Inflammatory macrophage treated with lipopolysaccharide for 1 hour (primary cell): ENCODE measurements around the gene OLFM1.

ENCODE experiments used
- DNase-seq, 2 donors: peaks; one replicate each; pipeline ENCODE4 v3.0.0-alpha.2; 2020 to 2022

Gene OLFM1

DNA sequence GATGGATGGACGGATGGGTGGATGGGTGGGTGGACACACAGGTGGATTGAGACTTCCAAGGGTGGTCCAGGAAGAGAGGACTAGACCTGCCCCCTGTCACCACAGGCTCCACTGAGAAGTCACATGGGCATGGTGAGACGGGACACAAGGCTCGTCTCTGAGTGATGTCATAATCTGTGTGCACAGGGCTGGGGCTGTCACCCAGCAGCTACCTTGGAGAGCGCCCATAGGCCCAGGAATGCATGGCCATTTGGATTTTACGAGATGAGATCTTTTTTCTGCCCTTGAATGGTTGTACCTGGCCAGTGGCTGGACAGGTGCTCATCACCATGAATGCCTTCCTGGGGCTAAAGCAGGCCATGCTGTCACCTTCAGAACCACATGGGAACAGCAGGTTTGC is 3.1 kb downstream of the OLFM1 start:
- DNase-seq, result no peak

- no peak for DNase-seq
These were observed 4.1 kb downstream of the OLFM1 start for GRCh38 chr9:135091545-135091944.

DNA sequence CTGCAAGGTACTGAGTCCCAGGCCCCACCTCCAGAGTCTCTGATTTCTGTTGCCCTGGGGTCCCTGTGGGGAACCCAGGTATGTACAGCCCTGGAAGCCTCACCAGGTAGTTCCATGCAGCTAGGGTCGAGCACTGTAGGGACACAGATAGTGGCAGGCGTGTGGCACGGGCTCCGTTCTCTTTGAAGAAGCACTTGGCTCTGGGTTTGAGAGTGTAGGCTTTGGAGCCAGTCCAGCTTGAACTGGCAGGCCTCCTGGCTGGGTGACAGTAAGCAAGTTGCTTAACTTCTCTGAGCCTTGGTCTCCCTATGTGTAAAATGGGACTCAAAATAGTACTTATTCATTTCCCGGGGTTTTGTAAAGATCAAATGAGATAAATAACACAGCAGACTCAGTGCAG is 5.6 kb downstream of the OLFM1 start:
- no peak for DNase-seq

DNA sequence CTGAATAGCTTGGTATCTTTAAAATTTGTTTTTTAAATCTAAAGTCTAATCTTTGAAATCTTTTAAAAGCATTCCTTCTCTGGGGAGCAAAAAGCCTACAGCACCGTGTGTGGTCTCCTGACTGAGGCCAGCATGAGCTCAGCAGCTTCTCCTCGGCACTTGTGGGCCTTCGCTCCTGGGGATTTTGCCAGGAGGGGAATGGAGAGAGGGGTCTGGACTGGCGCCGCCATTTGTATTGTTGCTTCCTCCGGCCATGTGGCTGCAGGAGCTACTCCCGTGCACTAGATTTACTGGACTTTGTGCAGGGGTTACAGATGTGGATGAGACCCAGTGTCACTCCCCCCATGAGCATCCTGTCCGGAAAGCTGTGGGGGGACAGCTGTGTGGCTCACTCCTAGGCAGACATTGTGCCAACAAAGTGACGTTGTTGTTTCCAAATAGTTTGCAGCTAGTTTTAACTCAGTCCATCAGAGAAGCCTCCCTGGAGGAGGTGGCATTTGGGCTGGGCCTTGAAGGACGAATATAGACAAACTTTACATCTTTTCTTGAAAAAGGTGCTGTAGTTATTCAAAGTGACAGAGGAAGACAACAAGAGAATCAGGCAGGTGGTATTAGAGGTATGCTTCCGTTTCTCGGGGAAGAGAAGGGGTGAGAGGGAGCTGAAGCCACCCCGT is 6.6 kb downstream of the OLFM1 start:
- no peak for DNase-seq

- no peak for DNase-seq
These were observed 8.3 kb downstream of the OLFM1 start for GRCh38 chr9:135095470-135096407.

DNA sequence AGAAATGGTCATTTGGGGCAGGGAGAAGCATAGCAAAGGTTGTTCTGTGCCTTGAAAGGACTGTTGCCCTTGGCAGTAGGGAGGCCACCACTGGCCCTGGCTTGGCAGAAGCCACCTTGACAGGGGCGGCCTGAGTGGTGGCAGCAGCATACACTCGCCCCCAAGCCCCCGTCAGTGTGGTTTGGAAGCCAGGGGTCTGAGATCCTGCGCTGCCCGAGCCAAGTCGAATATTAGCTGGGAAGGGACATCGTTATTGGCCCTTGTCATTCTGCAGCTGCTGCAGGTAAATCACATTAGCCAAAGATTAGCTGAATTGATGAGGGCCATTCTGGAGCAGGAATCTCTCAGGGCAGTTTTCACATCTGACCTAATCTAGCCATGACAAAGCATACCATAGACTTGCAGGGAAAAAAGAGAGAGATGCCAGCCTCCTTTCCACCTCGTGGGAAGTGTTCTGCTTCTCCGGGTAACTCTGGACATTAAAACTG is 9.0 kb downstream of the OLFM1 start:
- DNase-seq, result no peak

GRCh38 chr9:135098400-135099105 is 11.1 kb downstream of the OLFM1 start:
- DNase-seq, result no peak

DNA sequence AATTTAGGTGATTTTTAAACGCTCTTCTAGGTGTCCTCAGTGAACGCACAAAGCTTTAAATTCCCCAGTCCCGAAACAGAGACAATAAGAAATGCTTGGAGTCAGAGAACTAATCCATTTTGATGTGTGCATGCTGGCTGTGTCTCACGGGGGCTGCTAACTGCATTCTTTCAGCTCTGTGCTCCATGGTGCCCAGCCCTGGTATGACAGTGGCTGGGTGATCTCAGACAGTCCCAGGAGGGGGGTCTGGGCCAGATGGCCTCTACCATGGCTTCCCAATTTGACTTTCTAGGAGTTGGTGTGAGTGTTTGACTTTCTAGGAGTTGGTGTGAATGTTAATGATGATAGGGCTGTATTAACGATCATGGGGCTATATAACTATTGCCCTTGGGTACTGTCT is 12.1 kb downstream of the OLFM1 start:
- DNase-seq, result no peak

GRCh38 chr9:135100241-135100681 is 12.8 kb downstream of the OLFM1 start:
- no peak for DNase-seq

- DNase-seq, result no peak
These were observed 13.4 kb downstream of the OLFM1 start for GRCh38 chr9:135100725-135101410.

DNA sequence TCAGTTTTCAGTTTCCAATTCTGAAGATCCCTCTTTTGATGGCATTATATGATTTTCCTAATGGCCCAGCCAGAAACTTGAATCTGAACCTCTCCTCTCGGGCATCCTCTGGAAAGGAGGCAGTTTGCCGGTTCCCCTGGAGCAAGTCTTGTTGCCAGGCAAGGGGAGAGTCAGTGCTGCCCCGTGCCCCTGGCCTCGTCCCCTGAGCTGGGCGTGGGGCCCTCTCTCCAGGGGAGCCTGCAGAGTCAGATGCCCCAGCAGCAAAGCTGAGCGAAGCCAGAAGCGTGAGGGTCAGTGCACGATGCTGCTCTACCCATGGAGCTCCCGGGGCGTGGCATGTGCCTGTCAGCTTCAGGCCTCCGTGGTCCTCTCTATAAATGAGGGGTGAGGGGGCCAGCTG is 14.0 kb downstream of the OLFM1 start:
- no peak for DNase-seq

DNA sequence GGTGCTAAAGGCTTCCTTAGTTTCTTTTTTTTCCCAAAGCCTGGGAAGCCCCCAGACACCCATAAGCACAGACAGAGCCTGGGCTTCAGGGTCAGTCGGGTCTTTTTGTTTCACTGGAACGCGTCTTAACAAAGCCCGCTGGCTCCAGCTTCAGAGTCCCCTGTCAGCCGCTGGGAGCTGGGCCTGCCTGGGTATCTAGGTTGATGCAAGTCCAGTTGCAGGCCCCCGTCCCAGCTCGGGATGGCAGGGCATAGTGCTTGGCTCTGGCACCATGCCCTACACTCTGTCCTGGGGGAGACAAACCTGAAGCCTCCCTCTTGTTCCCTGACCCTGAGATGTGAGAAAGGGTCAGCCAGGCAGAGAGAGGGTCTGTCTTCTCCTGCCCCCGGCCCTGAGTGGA is 14.5 kb downstream of the OLFM1 start:
- no peak for DNase-seq

GRCh38 chr9:135102331-135102730 is 14.9 kb downstream of the OLFM1 start:
- no peak for DNase-seq

GRCh38 chr9:135103001-135103446 is 15.6 kb downstream of the OLFM1 start:
- DNase-seq, result no peak

GRCh38 chr9:135103931-135104639 is 16.6 kb downstream of the OLFM1 start:
- no peak for DNase-seq

GRCh38 chr9:135104761-135105160 is 17.3 kb downstream of the OLFM1 start:
- no peak for DNase-seq

DNA sequence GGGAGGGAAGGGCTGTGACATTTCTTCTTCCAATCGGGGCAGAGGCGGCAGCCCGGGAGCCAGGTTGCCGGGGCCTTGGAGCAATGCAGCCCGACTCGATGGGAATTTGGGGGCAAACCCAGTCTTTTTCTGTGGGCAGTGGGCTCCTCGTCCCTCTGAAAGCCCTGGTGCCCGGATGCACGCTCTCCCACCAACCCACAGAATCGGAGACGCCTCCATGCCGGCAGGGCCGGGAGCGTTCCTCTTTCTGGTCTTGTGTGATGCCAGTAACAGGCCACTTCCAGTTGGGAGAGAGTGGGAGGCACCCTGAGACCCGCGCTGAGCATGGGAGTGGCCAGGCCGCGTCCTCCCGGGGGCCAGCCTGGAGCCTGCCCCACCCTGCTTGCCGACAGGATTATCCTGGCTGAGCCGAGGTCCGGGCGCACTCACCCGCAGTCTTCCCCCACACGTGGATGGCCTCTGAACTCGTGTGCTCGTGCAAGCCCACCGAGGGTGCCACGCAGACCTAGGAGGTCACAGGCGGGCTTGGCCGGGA is 17.8 kb downstream of the OLFM1 start:
- no peak for DNase-seq

DNA sequence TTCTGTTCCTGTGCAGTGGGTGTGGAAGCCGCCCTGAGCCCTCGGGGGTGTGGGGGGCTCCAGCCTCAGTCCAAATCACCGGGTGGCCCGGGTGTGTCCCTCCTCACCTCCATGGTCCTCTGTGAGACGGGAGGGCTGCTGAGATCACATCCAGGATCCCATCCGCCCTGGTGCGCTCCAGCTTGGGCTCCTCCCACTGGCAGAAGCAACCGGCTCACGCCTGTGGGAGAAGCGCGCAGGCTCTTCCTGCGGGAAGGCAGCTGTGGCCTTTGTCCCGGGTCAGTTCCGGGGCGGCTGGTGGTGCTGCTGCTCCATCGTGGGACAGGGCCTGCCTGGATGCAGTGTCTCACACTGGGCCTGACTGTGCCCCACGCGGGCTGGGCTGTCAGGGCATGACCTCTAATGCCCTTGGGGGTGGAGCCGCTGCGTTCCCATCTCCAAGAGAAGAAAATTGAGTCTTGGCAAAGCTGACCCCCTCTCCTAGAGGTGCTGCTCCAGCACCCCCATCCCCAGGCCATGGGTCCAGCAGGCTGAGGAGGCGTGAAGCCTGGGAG is 18.5 kb downstream of the OLFM1 start:
- no peak for DNase-seq

DNA sequence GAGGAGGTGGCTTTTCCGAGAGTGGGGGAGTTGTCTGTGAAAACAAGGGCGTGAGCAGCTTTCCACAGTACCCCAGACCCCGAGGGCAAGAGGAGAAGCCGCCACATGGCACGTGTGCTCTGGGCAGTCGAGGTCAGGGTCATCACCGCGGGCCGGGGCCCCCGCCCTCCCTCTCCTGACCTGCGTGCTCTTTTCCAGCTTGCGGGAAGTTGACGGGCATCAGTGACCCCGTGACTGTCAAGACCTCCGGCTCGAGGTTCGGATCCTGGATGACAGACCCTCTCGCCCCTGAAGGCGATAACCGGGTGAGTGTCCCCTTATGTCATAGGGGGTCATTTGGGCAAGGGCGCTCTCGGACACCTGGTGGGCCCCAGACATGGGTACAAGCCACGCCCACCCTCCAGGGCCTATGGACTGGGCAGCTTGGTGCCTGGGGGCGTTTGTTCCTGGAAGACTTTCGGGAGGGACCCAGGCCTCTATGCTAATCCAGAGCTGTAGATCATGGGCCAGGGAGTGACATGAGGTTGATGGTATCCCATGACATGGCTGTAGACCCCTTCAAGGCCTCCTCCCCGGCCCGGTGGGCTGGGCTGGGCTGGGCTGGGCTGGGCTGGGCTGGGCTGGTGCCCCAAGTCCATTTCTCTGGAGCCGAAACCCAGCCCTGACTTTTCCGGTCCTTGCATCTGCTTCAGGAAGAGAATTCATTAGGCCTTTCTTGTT is 19.2 kb downstream of the OLFM1 start:
- no peak for DNase-seq

- no peak for DNase-seq
These were observed 20.2 kb downstream of the OLFM1 start for GRCh38 chr9:135107581-135108235.
